HCT116 (cell line): ENCODE results near the gene STK39.

Experiments
- EZH2 ChIP-seq: fragments of 200-600 bp; sonication (generic); IDR thresholded peaks from 2 replicates; pipeline ENCODE4 v1.6.1; 2017; ENCODE audit warnings: antibody characterized with exemption, mixed run types
- EZH2phosphoT487 ChIP-seq: fragments of 200-600 bp; IDR thresholded peaks from 2 replicates; pipeline ENCODE4 v1.6.1; 2018; ENCODE audit warnings: antibody characterized with exemption, borderline replicate concordance
- POLR2A ChIP-seq: IDR thresholded peaks from 2 replicates; pipeline ENCODE4 v1.7.0; 2011; ENCODE audit warnings: borderline replicate concordance; ENCODE audit not compliant: insufficient read depth, insufficient read length; ENCODE audit errors: extremely low read depth
- SP1 ChIP-seq: IDR thresholded peaks from 2 replicates; pipeline ENCODE4 v1.6.1; 2012; ENCODE audit warnings: low read depth
- ZFX ChIP-seq: fragments of 450-650 bp; IDR thresholded peaks from 2 replicates; pipeline ENCODE4 v1.6.1; 2017
- TF ChIP-seq, protein P1 (sequence below), 3 experiments: fragments of 200-600 bp in 1 of 3; sonication (generic) in 1 of 3; IDR thresholded peaks in 2 of 3; conservative IDR thresholded peaks in 1 of 3; 2 replicates each; pipeline ENCODE4 v1.5.1; 2012 to 2017; ENCODE audit warnings: low read depth in 2 of 3, low read length in 2 of 3, antibody characterized with exemption in 1 of 3, borderline replicate concordance in 1 of 3, control low read depth in 1 of 3, mild to moderate bottlenecking in 1 of 3, mixed read lengths in 1 of 3, mixed run types in 1 of 3, moderate library complexity in 1 of 3; ENCODE audit not compliant: insufficient read depth in 1 of 3

DNA sequence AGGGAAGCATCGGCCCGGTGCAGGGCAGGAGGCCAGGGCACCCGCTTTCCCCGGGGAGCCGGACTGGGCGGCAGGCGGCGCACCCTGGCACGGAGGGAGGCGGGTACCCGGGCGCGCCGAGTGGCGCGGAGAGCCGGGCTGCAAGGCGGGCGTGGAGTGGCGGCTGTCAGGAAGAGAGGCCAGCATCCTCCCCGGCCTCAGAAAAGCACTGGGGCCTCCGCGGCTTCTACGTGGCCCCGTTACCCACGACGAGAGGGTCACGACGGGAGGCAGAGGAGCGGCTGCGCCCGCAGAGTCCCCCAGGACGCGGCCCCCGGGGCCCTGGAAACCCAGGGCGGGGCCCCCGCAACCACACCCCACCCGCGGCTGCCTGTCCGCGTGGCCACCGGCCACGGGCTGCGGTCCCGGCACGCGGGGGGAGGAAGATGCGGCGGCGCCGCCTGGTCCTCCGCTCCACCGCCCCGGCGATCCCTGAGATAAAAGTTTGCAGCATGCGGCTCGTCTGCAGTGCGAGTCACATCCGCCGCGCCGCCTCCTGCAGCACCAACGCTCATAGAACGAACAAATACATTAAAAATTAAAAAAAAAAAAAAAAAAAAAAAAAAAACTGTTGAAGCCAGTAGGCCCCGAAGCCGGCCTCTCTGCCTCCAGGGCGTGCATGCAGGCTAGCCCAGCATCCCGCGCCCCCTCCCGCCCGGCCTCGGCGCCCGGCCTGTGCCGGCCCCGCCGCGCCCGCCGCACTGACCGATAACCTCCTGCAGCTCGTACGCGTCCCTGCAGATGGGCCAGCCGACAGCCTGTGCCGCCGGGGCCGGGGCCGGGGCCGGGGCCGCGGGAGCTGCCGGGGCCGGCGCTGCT, 683 bp downstream of the STK39 start:
- TF ChIP-seq, protein P1, sequence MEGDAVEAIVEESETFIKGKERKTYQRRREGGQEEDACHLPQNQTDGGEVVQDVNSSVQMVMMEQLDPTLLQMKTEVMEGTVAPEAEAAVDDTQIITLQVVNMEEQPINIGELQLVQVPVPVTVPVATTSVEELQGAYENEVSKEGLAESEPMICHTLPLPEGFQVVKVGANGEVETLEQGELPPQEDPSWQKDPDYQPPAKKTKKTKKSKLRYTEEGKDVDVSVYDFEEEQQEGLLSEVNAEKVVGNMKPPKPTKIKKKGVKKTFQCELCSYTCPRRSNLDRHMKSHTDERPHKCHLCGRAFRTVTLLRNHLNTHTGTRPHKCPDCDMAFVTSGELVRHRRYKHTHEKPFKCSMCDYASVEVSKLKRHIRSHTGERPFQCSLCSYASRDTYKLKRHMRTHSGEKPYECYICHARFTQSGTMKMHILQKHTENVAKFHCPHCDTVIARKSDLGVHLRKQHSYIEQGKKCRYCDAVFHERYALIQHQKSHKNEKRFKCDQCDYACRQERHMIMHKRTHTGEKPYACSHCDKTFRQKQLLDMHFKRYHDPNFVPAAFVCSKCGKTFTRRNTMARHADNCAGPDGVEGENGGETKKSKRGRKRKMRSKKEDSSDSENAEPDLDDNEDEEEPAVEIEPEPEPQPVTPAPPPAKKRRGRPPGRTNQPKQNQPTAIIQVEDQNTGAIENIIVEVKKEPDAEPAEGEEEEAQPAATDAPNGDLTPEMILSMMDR (IDR thresholded peaks at IDR 0.05 in 2 of 3, conservative IDR thresholded peaks at IDR 0.05 in 1 of 3; ENCODE audit: borderline replicate concordance in 1 of 3, insufficient read depth in 1 of 3, low read depth in 2 of 3, low read length in 2 of 3) = peak in 2 of 3 experiments; percentile 19 to 44; a peak in 4 of 6 replicates
- TF ChIP-seq EZH2 (no peak), POLR2A (no peak), EZH2phosphoT487 (no peak), SP1 (no peak), ZFX (peak; percentile 65)
